Muscle of leg (tissue), 11 donors: ENCODE data around the gene FRMD3. TPM values are rescaled to one million over a fixed set of nuclear protein-coding genes. Genes with fewer than 3 reads are reported as not detected.

Experiments
- DNase-seq: peaks from one replicate; pipeline ENCODE4 v3.0.0; 2013
- H3K27ac ChIP-seq: one replicate; pipeline ENCODE4 v1.5.1; 2013; ENCODE audit warnings: mild to moderate bottlenecking, low read length, control low read depth
- H3K27me3 ChIP-seq: one replicate; pipeline ENCODE4 v1.6.1; 2013; ENCODE audit warnings: low read length; ENCODE audit not compliant: control insufficient read depth, insufficient read depth
- H3K36me3 ChIP-seq: one replicate; pipeline ENCODE4 v1.6.1; 2013; ENCODE audit warnings: low read length; ENCODE audit not compliant: control insufficient read depth, insufficient read depth
- H3K4me1 ChIP-seq: one replicate; pipeline ENCODE4 v1.6.1; 2013; ENCODE audit warnings: low read length; ENCODE audit not compliant: control insufficient read depth, insufficient read depth
- H3K4me3 ChIP-seq: one replicate; pipeline ENCODE4 v1.5.1; 2013; ENCODE audit warnings: low read length, control low read depth
- H3K9me3 ChIP-seq: replicated peaks from 2 replicates; pipeline ENCODE4 v1.6.1; 2013; ENCODE audit warnings: low read depth, low read length; ENCODE audit not compliant: control insufficient read depth
- WGBS: methylation state at CpG from one replicate; pipeline ENCODE4 v1.1.5; 2013; ENCODE audit warnings: missing lambda C conversion rate; ENCODE audit not compliant: insufficient coverage; 5-methylcytosine and 5-hydroxymethylcytosine counted together
- polyA plus RNA-seq, 8 donors: library from polyadenylated mRNA; unstranded; fragments of 120-200 nt; gene quantifications; one replicate each; pipeline versions ENCODE4 v1.2.1 to v1.2.3, GENCODE V29; 2013; ENCODE audit warnings: inconsistent platforms in 1 of 8, low replicate concordance in 1 of 8; ENCODE audit not compliant: insufficient read length in 8 of 8, insufficient read depth in 1 of 8
- total RNA-seq: library from RNA; stranded (reverse); fragments of 120-200 nt; gene quantifications from one replicate; pipeline ENCODE4 v1.2.4, GENCODE V29; 2013

The FRMD3 gene
- total and polyA plus RNA-seq, 9 donors: 21.4 to 37.5 (median 34.4) TPM

DNA sequence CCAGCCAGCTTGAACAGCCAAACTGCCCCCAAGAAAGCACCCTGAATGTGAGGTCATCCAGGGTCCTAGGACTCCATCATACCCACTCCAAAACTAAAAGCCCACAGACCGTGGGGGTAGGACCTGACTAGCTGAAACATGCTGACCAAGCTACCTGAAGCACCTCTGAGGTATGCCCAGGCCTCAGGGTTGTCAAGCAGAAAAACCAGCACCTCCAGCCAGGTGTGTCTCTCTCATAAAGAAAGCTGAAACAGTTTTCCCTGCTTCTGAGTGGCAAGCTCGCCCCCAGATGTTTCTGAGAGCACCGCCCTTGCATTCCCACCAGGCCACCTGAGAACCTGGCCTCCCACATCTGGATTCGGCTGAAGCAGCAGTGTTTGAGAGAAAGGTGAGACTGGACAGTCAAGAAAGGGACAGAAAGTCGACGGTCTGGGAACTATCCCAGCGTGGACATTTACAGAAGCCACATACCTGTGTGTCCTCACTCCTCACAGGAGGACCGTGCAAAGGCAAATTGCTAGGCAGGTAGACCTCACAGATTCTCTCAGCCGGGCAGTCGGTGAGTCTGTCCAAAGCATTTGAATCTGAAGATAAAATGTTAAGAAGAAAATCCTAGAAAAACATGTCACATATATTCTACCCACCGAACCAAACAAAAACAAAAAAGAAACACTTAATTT, 319.6 kb downstream of the FRMD3 start:
- H3K4me1 ChIP-seq: peaks cover 4% of the 10 kb centered on the region
- no peaks in the 10 kb centered on the region for H3K9me3 ChIP-seq
- H3K4me3 ChIP-seq: peak overlapping the region; percentile 59
- DNase-seq: no peak
- H3K36me3 ChIP-seq: no peaks in the 10 kb centered on the region
- H3K27me3 ChIP-seq: no peaks in the 10 kb centered on the region
- WGBS: 62% methylated on average over 2 of the region's 11 CpGs
- no peak overlapping the region for H3K27ac ChIP-seq

DNA sequence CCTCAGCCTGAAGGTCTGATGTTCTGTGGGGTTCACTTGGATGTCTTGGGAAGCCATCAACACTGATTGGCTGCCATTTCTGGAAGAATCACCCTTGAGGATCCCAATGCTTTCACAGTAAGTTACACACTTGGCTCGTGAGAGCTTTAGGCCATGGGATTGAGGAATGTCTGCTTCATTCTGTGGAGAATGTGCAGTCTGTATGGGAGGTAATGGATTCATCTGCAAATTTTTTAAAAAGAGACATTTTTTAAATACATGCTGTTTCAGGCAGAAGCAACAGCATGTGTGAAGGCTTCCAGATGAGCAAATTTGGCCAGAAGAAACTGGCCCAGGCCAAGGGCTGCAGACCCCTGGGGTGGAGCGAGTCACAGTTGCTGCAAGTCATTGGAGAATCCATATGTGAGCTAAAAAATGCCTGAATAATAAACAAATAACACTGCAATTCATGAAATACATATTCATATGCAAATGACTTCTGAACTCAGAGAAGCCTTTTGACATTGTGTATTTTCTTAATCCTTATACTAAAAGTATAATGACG, 328.9 kb downstream of the FRMD3 start:
- Histone ChIP-seq H3K27ac (no peak overlapping the region), H3K36me3 (no peaks in the 10 kb centered on the region), H3K27me3 (no peaks in the 10 kb centered on the region), H3K9me3 (no peaks in the 10 kb centered on the region), H3K4me3 (no peak overlapping the region), H3K4me1 (peaks cover 7% of the 10 kb centered on the region)
- WGBS: no CpG with 5 or more reads among the region's 3 CpGs
- DNase-seq: peak; percentile 66

DNA sequence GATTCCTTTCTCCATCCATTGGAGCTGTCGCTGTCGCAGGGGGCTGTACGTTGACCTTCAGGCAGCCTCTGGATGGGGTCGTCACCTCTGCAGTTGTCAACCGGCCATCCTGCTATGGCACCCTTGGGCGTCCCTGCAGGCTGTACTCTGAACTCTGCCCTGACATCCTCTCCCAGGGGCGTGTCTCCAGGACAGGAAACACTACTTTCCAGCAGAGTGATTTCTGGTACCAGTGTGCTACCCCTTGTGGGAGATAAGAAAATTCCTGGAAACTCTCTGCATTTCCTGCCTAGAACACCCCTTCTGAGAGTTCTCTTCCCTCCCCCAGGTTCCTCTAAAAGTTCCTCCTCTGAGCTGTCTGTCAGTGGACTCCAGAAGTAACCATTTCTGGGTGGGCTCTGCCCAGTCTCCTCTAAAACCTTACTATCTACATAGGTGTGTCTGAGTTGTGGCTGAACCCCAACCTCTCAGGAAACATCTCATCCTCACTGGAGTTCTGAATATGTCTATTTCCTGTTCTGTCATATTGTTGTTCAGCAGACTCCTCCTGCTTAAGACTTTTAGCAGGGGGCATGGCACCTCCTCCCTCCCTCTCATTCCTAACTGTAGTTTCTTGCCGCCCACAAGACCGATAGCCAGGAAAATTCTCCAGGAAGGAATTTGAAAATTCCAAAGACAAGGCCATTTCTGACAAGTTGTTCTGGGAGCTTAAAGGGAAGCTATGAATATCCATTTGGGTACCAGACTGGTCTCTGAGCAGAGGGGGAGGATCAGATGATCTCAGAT, 329.9 kb downstream of the FRMD3 start:
- WGBS: 91% methylated on average over 6 of the region's 9 CpGs
- Histone ChIP-seq H3K4me1 (peaks cover 7% of the 10 kb centered on the region), H3K36me3 (no peaks in the 10 kb centered on the region), H3K27ac (no peak overlapping the region), H3K4me3 (no peak overlapping the region), H3K9me3 (no peaks in the 10 kb centered on the region), H3K27me3 (no peaks in the 10 kb centered on the region)
- DNase-seq: peak; percentile 8

DNA sequence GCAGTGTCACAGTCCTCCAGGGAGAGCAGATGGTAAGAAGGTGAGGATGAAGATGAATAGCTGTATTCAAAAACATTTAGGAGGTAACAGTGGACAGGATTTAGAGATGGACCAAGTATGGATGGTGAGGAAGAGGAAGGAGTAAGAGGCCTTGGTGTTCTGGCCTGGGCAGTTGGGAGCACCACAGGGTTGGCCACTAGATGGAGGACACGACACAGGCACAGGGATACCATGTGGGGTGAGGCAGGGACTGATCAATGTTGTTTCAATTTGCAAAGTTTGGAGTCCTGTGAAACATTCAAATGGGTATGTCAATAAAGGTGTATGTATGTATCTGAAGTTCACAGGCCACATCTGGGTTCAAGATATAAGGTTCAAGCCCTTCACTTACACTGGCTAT, 334.2 kb downstream of the FRMD3 start:
- H3K36me3 ChIP-seq: no peaks in the 10 kb centered on the region
- no peak overlapping the region for H3K27ac ChIP-seq
- H3K4me1 ChIP-seq: peaks cover 7% of the 10 kb centered on the region
- 75% methylated on average over 1 of the region's 1 CpG for WGBS
- no peaks in the 10 kb centered on the region for H3K9me3 ChIP-seq
- no peaks in the 10 kb centered on the region for H3K27me3 ChIP-seq
- no peak for DNase-seq
- no peak overlapping the region for H3K4me3 ChIP-seq

DNA sequence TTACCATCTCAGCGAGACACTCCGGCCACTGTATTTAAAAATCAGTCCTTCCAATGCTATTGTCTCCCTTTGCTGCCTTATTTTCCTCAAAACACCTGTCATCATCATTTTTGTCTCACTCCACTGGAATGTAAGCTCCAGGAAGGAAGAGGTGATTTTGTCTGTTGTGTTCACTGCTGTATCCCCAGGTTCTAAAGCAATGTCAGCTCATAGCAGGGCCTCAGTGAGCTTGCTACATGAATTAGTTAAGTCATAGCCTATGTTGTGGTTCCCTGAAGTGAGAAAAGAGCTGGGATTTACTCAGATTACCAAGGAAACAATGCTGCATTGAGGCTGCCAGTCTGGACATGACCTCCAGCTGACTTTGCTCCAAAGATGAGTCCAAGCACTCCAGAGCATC, 337.7 kb downstream of the FRMD3 start:
- no peak overlapping the region for H3K27ac ChIP-seq
- no peaks in the 10 kb centered on the region for H3K9me3 ChIP-seq
- WGBS: no CpG with 5 or more reads among the region's 2 CpGs
- H3K4me3 ChIP-seq: no peak overlapping the region
- H3K4me1 ChIP-seq: peaks cover 4% of the 10 kb centered on the region
- no peaks in the 10 kb centered on the region for H3K27me3 ChIP-seq
- DNase-seq: no peak
- H3K36me3 ChIP-seq: no peaks in the 10 kb centered on the region

DNA sequence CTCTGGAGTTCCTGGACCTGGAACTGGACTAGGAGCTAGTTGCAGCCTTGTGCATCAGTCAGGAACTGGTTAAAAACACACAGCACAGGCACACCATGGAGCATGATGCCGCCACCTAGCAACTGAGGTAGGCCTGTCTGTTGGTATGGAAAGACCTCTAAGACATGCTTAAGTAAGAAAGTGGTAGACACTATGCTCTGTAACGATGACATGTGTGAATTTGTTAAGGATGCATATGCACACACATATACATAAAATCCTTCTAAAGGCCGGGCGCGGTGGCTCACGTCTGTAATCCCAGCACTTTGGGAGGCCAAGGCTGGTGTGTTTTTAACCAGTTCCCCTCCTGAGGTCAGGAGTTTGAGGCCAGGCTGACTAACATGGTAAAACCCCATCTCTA, 338.4 kb downstream of the FRMD3 start:
- Histone ChIP-seq H3K4me3 (no peak overlapping the region), H3K36me3 (no peaks in the 10 kb centered on the region), H3K27me3 (no peaks in the 10 kb centered on the region), H3K9me3 (no peaks in the 10 kb centered on the region), H3K27ac (no peak overlapping the region), H3K4me1 (peaks cover 4% of the 10 kb centered on the region)
- DNase-seq: no peak
- WGBS: 14% methylated on average over 1 of the region's 6 CpGs

DNA sequence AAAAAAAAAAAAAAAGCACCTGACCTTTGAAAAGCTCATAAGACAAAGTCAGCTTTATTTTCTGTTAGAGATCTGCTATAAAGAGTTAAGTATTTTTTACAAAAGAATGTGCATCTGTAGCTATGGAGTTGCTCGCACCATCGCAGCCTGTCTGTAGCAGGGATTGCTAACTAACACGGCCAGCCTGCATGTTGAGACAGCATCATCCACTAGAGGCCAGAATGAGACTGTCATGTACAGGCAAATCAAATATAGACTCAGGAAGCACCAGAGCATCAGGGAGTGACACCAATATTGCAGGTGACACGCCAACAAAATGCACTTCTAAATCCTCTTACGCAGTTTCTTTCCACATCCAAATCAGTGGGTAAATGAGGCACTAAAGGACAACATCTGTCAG, 339.0 kb downstream of the FRMD3 start:
- Histone ChIP-seq H3K4me1 (peaks cover 4% of the 10 kb centered on the region), H3K4me3 (no peak overlapping the region), H3K27ac (no peak overlapping the region), H3K36me3 (no peaks in the 10 kb centered on the region), H3K27me3 (no peaks in the 10 kb centered on the region), H3K9me3 (no peaks in the 10 kb centered on the region)
- WGBS: 22% methylated on average over 5 of the region's 5 CpGs
- peak; percentile 78 for DNase-seq

DNA sequence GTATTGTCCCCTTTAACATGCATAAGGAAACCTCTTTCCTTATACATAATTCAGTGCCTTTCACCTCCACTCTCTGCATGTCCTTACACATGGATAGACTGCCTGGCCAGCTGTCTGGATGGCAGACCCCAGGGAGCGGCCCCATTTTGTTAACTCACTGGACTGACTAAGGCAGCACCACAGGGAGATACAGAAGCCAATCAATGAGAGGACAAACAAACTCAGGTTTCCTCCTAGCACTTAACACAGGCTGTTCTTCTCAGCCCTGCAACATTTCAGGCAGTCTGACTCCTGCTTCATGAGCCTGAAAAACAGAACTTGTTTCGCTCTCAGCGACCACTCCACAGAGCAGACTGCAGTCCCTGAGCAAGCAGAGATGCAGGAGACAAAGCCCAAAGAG, 339.8 kb downstream of the FRMD3 start:
- H3K9me3 ChIP-seq: no peaks in the 10 kb centered on the region
- no peak for DNase-seq
- WGBS: 50% methylated on average over 3 of the region's 3 CpGs
- peaks cover 4% of the 10 kb centered on the region for H3K4me1 ChIP-seq
- H3K27ac ChIP-seq: no peak overlapping the region
- no peaks in the 10 kb centered on the region for H3K36me3 ChIP-seq
- H3K27me3 ChIP-seq: no peaks in the 10 kb centered on the region
- H3K4me3 ChIP-seq: no peak overlapping the region

DNA sequence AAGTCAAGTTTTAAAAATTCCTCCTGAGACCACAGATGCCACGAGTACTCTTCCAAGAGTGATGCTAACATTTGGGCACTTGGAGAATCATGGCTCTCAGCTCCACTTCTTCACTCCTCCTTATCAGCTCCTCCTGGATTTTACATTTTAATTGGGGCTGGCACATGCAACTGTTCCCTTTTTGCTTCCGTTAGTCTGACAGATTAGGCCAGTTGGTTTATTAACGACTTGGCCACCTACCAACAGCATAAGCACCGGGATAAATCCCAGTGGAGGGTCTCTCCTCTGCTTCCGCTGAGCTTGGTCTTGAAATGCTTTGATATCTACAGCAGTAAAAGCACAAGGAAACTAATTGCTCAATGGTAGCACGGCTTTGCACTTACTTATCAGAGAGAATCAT, 340.6 kb downstream of the FRMD3 start:
- H3K4me3 ChIP-seq: no peak overlapping the region
- 28% methylated on average over 3 of the region's 6 CpGs for WGBS
- H3K27ac ChIP-seq: no peak overlapping the region
- peak; percentile 19 for DNase-seq
- H3K36me3 ChIP-seq: no peaks in the 10 kb centered on the region
- no peaks in the 10 kb centered on the region for H3K9me3 ChIP-seq
- peaks cover 4% of the 10 kb centered on the region for H3K4me1 ChIP-seq
- H3K27me3 ChIP-seq: no peaks in the 10 kb centered on the region

DNA sequence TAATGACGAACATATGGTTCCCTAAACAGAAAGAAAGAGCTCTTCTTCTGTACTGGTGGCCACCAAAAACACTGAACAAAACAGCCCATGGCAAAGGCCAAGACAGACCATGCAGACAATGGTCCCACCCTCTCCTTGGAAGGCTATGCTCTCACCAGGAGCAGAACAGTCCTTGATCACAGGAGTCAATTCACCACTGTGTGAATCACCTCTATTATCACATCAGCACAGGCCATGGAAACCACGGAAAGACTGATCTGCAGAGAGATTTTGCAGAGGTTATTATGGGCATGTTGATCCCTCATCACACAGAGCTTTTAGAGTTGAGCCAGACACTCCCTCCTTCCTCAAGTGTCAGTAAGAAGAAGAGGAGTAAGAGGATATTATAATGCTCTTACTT, 341.3 kb downstream of the FRMD3 start:
- DNase-seq: no peak
- Histone ChIP-seq H3K36me3 (no peaks in the 10 kb centered on the region), H3K27ac (no peak overlapping the region), H3K27me3 (no peaks in the 10 kb centered on the region), H3K4me3 (no peak overlapping the region), H3K4me1 (peaks cover 4% of the 10 kb centered on the region), H3K9me3 (no peaks in the 10 kb centered on the region)
- WGBS: 71% methylated on average over 1 of the region's 2 CpGs
